Head of caudate nucleus (tissue), 42 donors: ENCODE data around the gene ZCCHC8.
"Not testable (repeated sequence)": the region's sequence is repeated elsewhere in the genome, so short reads cannot be mapped to it uniquely, and the experiment has no call there.

Experiments
- DNase-seq, 42 donors: peaks; one replicate each; pipeline versions ENCODE4 v3.0.0 to v3.0.0-alpha.2; 2020 to 2021; ENCODE audit warnings: mixed read lengths in 7 of 42
- intact Hi-C: fragments of 100-400 bp; cut with DNase I; formaldehyde crosslinking; loops from one replicate; pipeline ENCODE4 v1.15.0; 2022

The ZCCHC8 gene

GRCh38 chr12:122486360-122486759, 14.4 kb downstream of the ZCCHC8 start:
- intact Hi-C loops: not testable (repeated sequence)
- peak in 1 of 42 donors; percentile 8 for DNase-seq

GRCh38 chr12:122484385-122484784, 16.3 kb downstream of the ZCCHC8 start:
- DNase-seq, intact Hi-C loops: not testable (repeated sequence)

- DNase-seq: no peak
- intact Hi-C loops: no loop called here
Observed at GRCh38 chr12:122483969-122484368, 16.8 kb downstream of the ZCCHC8 start.

- DNase-seq: no peak
- intact Hi-C loops: no loop called here
Observed at GRCh38 chr12:122481861-122482260, 18.9 kb downstream of the ZCCHC8 start.

GRCh38 chr12:122480753-122481152, 20.0 kb downstream of the ZCCHC8 start:
- no peak for DNase-seq
- intact Hi-C loops: no loop called here

- intact Hi-C loops: loop anchor here (10.0 kb wide), 1 partner anchor 80 kb away; no protein-coding TSS in a partner anchor
- peak in 2 of 42 donors; percentile 2 to 26 for DNase-seq
Observed at GRCh38 chr12:122474324-122474716, 26.4 kb downstream of the ZCCHC8 start.

- intact Hi-C loops: loop anchor here (10.0 kb wide), 1 partner anchor 79 kb away; no protein-coding TSS in a partner anchor
- peak in 5 of 42 donors; percentile 9 to 33 (median 10) for DNase-seq
Observed at GRCh38 chr12:122473543-122474323, 27.0 kb downstream of the ZCCHC8 start.

GRCh38 chr12:122471324-122472226, 29.2 kb downstream of the ZCCHC8 start:
- intact Hi-C loops: loop anchor here (10.0 kb wide), 1 partner anchor 77 kb away; no protein-coding TSS in a partner anchor
- peak in 8 of 42 donors; percentile 3 to 46 (median 26) for DNase-seq

GRCh38 chr12:122470576-122470975, 30.2 kb downstream of the ZCCHC8 start:
- peak in 1 of 42 donors; percentile 29 for DNase-seq
- intact Hi-C loops: loop anchor here (10.0 kb wide), 1 partner anchor 76 kb away; no protein-coding TSS in a partner anchor

- peak in 2 of 42 donors; percentile 14 to 18 for DNase-seq
- intact Hi-C loops: loop anchor here (10.0 kb wide), 1 partner anchor 75 kb away; no protein-coding TSS in a partner anchor
Observed at GRCh38 chr12:122469856-122470255, 30.9 kb downstream of the ZCCHC8 start.

- DNase-seq: no peak
- intact Hi-C loops: no loop called here
Observed at GRCh38 chr12:122467983-122468382, 32.7 kb downstream of the ZCCHC8 start.

GRCh38 chr12:122464317-122465042, 36.3 kb downstream of the ZCCHC8 start:
- intact Hi-C loops: not testable (repeated sequence)
- DNase-seq: peak in 3 of 42 donors; percentile 21 to 45 (median 22)

GRCh38 chr12:122460641-122461040, 40.1 kb downstream of the ZCCHC8 start:
- intact Hi-C loops: no loop called here
- peak in 1 of 42 donors; percentile 5 for DNase-seq

- intact Hi-C loops: no loop called here
Observed at GRCh38 chr12:122460061-122460460, 40.7 kb downstream of the ZCCHC8 start.

GRCh38 chr12:122459211-122459610, 41.5 kb downstream of the ZCCHC8 start:
- intact Hi-C loops: no loop called here
- DNase-seq: peak in 3 of 42 donors; percentile 9 to 36 (median 13)

More at GRCh38 chr12:122460061-122460460, 40.7 kb downstream of the ZCCHC8 start:
- peak in 1 of 42 donors; percentile 18 for DNase-seq

- intact Hi-C loops: no loop called here
- DNase-seq: peak in 1 of 42 donors; percentile 26
Observed at GRCh38 chr12:122458105-122459035, 42.4 kb downstream of the ZCCHC8 start.

GRCh38 chr12:122457627-122458026, 43.1 kb downstream of the ZCCHC8 start:
- intact Hi-C loops: no loop called here
- no peak for DNase-seq

GRCh38 chr12:122454739-122455138, 46.0 kb downstream of the ZCCHC8 start:
- intact Hi-C loops: no loop called here
- no peak for DNase-seq
